Panc1 (cell line): Measurements from ENCODE around the gene TLL2.

Source experiments
- POLR2AphosphoS5 ChIP-seq: IDR thresholded peaks from 2 replicates; pipeline ENCODE4 v1.6.1; 2012; ENCODE audit warnings: mild to moderate bottlenecking, low read depth, low read length, moderate library complexity
- TCF7L2 ChIP-seq: IDR thresholded peaks from 2 replicates; pipeline ENCODE4 v1.6.1; 2011; ENCODE audit warnings: mild to moderate bottlenecking, low read depth, low read length, inconsistent platforms

DNA sequence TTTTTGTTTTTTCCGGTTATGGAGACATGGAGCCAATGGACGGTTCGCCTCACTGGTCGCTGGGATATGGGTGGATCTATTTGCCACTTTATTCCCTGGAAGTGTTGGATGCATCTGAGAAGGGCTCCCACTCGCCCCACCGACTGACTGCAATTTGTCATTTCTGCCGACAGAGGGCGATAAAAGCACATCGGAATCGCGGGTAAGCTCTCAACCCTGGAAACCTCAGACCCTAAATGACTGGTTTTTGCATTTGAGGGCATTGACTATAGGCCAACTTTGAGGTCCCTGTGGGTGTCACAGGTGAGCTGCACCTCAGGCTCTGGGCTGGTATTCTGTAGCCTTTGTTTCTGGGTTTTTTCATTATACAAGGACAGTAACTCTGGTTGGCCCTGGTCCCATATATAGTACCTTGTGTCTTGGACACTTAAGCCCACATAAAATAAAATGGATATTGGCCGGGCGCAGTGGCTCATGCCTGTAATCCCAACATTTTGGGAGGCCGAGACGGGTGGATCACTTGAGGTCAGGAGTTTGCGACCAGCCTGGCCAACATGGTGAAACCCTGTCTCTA lies 143.1 kb downstream of the TLL2 start:
- TF ChIP-seq TCF7L2 = no peak
- TF ChIP-seq POLR2AphosphoS5 = no peak
